ENCODE measurements around the gene ADARB1.

Gene ADARB1

DNA sequence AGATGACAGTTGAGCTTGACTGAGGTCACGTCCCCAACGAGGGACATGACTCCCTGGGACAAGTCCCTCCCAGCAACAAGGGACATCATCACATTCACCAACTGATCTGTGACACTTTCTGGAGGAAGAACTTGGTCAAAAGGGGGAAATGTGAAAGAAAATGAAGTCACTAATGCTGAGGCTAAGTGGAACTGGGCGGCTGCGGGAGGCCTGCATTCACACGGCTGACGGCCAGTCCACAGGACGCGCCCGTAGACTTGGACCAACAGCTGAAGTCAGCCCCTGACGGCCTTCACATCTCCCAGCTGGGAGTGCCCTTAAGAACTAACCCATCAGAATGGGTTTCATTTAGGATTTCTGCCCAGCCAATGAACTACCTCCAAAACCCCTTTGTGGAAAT is 186.7 kb downstream of the ADARB1 start:
- DNase-seq = no peak

DNA sequence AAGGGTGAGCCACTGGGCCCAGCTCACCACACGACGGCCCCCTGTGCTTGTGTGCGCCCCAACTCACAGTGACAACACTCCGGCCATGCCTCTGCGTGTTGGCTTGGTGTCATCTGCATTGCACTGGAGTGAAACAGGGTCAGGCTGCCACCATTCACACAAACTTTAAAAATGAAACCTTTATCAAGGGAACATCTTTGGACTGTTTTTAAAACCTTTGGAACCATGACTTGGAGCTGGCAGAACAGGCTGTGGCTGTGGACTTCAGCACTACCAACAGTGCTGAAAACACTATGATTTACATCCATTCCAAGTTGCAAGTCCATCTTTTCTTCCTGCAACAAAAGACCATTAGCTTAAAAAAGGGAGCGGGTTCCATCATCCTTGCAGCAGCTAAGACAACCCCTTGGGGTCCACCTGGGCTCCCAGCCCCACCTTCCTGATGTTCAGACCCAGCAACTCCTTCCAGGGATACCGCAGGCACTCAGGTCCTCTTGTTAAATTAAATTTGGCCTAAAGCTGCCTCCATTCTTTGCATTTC is 187.7 kb downstream of the ADARB1 start:
- no peak for DNase-seq

DNA sequence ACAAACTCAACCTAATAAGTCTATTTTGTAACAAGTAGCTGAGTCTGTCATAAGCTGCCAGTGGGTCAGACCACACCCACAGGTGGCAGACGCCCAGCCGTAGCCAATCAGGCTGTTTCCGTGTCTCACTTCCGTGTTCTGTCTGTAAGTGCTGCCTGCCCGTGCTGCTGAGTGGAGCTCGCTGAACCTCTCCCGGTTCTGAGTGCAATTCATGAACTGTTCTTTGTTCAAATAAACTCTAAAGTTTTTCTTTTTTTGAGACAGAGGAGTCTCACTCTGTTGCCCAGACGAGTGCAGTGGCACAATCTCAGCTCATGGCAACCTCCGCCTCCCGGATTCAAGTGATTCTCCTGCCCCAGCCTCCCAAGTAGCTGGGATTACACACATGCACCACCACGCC is 188.2 kb downstream of the ADARB1 start:
- no peak for DNase-seq

DNA sequence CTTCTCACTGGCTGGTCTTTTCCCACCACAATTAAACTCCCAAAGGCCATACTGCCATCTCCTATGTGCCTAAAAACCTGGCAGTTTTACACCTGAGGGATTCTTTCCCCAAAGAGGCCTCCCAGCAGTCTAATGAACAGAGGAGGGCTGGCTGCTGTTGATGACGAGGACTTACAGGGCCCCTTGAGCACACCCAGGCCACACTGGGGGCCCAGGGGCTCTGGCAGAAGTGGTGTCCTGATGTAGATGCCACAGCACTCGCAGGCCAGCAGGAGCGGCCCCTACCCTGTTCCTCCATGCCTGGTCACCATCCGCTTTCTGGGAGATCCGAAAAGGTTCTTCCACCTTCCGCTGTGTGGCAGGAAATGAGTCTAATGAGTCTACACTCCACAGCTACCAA is 189.2 kb downstream of the ADARB1 start:
- no peak for DNase-seq

DNA sequence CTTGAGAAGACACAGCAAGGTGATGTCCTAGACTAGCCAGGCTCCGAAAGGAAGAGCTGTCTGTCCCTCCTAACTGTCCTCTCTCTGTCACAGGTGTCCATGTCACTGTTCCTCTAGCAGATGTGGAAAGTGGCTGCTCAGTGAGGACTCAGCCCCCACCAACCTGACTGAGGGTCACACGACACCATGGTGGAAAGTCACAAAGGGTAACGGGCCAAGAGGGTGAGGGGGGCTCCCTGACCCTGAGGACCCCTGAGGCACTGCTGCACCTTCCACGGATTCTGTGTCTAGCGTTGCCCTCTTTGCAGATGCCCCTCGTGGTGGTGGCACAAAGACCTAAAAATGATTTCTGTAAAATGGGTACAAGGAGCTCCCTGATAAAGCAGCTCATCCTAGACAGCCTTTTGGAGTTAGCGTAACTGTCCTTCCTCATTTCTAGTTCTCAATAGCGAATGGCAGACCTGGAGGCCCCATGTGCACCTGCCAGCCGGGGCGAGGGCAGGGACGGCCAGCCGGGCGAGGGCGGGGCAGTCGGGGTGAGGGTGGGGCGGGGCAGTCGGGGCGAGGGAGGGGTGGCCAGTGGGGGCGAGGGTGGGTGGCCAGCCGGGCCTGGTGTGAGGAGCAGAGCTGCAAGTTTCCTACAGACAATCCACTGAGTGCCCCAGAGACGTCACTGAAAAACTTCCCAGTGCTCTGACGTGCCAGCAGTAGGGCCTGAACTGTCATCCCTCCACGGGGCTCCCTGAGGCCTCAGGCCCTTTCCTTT is 189.9 kb downstream of the ADARB1 start:
- DNase-seq = no peak

DNA sequence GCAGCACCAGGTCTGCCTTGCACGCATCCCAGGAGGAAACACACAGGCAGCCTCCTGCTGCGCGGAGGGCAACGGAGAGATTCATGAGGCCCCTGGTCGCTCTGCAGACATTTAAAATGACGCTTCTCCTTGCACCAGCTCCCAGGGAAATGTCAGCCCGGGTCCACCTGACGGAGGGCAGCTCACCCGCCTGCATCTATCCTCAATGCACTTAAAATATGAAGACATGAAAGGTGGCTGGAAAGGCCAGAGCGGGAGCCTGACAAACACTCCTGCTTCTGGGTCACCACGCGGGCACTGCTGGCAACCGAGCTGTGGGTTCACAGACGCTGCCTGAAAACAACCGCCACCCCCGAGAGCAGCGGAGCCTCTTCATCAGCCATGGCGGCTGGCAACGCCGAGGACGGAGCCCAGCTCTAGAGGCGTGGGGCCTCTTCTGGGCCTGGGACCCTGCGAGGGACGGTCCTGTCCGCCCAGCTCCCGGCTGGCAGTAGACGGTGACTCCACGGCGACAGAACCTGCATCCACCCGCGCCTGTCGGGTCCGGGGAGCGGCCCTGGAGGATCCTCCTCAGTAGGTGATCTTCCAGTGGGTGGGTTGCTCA is 190.6 kb downstream of the ADARB1 start:
- DNase-seq = no peak

DNA sequence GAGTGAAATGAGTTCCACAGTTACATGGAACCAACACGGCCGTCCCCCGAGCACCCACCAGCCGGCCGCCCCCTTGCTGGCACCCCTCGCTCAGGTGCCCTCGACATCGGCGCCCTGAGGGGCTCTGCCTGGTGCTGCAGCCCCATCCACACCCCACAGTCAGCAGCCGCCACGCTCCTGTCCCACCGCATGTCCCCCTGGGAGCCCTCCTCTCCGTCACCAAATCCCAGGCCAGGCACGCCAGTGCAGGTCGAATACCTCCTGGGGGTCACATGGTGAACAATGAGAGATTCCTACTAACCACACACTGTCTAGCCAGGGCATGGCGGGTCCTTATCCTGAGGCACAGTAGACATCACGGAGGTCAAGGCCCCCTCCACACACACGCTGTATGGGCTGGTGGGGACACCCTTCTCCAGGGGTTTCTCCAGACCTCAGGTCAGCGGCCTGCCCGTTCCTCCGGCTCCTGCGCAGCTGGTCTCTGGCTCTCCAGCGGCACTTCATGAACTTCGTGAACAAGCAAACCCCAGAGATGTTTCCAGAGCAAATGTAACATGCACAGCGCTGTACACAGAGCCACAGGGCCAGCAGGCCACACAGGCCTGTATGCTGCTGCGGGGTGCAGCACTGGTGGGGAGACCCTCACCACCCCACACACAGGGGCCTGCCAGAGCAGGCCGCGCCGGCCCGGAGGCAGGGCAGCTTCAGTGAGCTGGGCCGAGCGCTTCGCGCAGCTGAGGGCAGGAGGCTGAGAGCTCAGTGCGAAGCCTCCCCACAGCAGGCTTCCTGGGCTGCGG is 191.5 kb downstream of the ADARB1 start:
- no peak for DNase-seq

DNA sequence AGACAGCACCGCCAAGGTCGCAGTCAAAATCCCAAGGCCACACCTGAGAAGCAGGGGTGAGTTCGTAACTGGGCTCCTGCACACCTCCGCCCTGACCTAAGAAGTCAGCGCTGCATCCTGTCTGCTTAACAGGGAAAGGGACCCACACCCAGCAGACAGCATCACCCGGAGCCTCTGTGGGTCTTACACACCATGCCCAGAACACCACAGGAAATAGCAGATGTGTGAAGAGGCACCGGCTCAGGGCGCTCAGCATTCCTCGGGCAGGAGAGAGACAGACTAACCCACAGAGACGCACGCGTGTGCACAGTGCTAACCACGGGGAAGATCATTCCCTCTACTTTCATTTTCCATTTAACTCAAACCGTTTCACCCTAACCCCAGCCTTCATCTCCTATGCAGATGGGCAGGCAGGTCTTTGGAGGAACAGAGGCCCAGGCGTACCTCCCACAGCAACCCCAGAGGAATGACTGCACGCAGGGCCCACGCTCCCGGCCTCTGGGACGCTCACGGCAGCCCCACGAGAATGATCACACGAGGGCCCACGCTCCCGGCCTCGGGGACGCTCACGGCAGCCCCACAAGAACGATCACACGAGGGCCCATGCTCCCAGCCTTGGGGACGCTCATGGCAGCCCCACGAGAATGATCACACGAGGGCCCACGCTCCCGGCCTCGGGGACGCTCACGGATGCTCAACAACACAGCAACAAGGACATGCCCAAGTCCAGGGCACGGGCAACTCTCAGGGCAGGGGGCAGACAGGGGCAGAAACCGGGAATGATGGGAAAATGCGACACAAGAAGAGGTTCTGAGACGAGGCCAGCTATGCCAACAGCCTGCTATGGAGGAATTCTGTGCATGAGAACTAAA is 192.4 kb downstream of the ADARB1 start:
- no peak for DNase-seq

DNA sequence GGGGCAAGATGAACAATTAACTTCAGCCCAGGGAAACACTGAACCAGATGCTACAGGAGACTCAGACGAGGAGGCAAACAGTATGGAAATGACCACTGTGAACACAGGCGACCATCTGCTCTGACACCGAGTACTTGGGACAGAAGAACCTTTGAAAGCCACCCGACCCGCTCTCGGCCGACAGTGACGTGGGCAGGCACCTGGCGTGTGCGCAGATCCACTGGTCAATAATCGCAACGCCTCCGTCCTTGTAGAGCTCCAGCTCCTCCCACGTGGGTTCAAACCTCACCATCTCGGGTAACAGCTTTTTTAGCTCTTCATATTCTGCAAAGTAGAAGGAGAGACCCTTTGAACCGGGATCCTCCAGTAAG is 193.0 kb downstream of the ADARB1 start:
- no peak for DNase-seq

DNA sequence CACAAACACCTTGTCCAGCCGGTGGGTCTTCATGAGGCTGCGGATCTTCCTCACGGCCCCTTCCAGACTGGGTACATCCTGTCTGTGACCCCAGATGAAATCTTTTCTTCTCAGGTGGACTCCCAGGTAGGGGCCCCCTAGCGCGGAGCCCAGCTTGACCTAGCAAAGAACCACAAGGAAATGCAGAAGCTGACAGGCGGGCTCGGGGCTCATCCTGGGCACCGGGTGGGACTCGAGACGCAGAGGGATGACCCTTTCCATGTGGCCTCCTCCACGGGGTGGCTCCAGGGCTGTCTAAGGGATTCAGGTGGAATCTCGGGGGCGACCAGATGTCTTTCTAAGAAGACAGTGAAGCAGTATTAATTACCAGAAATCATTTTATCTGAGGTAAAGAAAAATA is 195.5 kb downstream of the ADARB1 start:
- no peak for DNase-seq

DNA sequence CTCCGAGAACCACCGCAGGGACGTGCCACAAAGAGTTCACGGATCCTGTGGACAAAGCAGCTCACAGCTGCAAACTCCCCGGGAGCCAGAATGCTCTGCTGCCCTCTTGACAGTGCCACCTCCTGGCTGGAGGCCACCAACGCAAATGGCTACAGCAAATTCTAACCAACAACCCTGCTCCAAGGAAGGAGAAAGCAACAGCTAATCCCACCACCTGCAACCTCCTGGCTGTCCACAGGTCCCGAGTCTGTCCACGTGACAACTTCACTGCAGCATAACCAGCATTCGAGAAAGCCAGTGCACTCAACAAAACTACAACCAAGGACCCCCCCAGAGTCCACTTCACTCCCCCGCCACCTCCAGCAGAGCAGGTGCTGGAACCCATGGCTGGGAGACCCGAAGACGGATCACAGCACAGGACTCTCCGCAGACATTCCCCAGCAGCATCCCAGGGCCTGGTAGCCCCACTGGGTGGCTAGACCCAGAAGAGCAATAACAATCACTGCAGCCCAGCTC is 196.0 kb downstream of the ADARB1 start:
- no peak for DNase-seq
